GM18499 (cell line): ENCODE measurements around the gene MRFAP1.
"Not testable (repeated sequence)": the region's sequence is repeated elsewhere in the genome, so short reads cannot be mapped to it uniquely, and the experiment has no call there.

ENCODE experiments used
- ATAC-seq: cut with Tn5 transposase; IDR thresholded peaks from one replicate; pipeline ENCODE4 v1.9.1; 2021; ENCODE audit warnings: moderate number of reproducible peaks; ENCODE audit not compliant: insufficient read depth, unreplicated experiment

MRFAP1 gene

GRCh38 chr4:6662591-6662990, 22.1 kb downstream of the MRFAP1 start:
- ATAC-seq, result no peak

DNA sequence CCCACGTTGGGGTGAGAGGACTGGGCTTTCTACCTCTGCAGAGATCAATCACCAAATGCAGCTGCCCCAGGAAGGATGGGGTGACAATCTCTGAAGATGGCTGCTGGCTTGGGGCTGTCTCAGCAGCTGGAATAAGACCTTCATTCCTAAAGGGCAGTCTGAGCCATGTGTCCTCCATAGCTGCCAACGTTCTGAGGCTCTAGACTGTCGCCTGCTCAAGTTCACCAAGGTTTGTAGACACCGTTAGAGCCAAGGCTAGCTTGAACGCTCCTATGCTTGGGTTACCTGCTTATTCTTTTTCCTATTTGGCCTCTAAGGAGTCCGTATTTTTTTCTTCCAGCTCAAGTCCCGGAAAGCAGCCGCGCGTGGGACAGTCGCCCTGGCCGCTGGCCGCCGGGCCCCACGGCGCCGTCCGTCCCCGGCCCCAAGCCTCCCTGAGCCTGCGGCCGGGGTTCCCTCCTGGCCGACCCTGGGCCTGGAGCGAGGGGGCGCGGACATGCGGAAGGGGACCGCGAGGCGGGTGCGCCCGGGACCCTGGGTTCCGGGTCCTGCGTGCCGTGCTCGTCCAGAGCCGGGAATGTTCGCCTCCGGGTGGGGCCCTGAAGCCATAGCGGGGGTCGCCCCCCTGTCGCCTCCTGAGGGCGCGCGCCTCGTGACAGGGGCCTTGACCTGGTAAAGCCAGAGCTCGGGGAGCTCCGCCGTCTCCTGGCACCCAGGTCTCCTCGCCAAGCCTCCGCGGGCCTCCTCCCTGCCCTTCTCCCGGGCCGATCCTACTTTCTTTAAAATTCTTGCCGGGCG, 23.3 kb downstream of the MRFAP1 start:
- no peak for ATAC-seq

- ATAC-seq, result no peak
These were observed 24.8 kb downstream of the MRFAP1 start for GRCh38 chr4:6665320-6665654.

- no peak for ATAC-seq
These were observed 27.9 kb downstream of the MRFAP1 start for GRCh38 chr4:6668391-6668790.

GRCh38 chr4:6671648-6672047, 31.2 kb downstream of the MRFAP1 start:
- ATAC-seq, result no peak

GRCh38 chr4:6672131-6672530, 31.6 kb downstream of the MRFAP1 start:
- ATAC-seq, result no peak

DNA sequence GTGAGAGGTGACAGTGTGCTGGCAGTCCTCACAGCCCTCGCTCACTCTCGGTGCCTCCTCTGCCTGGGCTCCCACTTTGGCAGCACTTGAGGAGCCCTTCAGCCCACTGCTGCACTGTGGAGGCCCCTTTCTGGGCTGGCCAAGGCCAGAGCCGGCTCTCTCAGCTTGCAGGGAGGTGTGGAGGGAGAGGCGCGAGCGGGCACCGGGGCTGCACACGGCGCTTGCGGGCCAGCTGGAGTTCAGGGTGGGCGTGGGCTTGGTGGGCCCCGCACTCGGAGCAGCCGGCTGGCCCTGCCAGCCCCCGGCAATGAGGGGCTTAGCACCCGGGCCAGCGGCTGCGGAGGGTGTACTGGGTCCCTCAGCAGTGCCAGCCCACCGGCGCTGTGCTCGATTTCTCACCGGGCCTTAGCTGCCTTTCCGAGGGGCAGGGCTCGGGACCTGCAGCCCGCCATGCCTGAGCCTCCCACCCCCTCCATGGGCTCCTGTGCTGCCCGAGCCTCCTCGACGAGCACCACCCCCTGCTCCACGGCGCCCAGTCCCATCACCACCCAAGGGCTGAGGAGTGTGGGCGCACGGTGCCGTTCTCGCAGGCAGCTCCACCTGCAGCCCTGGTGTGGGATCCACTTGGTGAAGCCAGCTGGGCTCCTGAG, 32.2 kb downstream of the MRFAP1 start:
- ATAC-seq, result not testable (repeated sequence)

GRCh38 chr4:6673191-6673659, 32.7 kb downstream of the MRFAP1 start:
- ATAC-seq, result not testable (repeated sequence)

DNA sequence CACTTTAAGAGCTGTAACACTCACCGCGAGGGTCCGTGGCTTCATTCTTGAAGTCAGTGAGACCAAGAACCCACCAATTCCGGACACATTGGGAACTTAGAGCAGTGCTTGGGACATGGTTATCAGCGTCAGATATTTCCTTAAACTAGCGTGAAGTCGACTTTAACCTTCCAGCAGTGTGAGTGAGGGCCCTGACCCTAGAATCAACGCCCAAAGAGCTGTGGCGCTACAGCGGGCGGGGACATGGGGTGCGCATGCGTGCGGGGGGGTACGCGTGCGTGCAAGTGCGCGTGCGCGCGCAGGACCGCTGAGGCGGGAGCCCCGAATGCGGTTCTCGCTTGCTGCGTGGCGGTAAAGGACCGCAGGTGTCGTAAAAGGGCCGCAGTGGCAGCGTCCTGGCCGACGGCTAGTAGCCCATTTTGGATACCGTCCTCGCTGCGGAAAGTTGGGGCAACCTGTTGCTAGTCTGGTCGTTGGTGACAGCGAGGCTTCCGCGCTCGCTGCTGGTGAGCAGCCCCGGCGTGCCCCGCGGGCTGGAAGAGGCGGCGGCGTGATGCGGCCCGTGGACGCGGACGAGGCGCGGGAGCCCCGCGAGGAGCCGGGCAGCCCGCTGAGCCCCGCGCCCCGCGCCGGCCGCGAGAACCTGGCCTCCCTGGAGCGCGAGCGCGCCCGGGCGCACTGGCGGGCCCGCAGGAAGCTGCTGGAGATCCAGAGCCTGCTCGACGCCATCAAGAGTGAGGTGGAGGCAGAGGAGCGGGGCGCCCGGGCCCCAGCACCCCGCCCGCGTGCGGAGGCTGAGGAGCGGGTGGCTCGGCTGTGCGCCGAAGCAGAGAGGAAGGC, 33.4 kb downstream of the MRFAP1 start:
- ATAC-seq, result peak; percentile 44

GRCh38 chr4:6674500-6675149, 34.1 kb downstream of the MRFAP1 start:
- ATAC-seq, result peak; percentile 34

- ATAC-seq, result no peak
These were observed 36.5 kb downstream of the MRFAP1 start for GRCh38 chr4:6676722-6677558.

DNA sequence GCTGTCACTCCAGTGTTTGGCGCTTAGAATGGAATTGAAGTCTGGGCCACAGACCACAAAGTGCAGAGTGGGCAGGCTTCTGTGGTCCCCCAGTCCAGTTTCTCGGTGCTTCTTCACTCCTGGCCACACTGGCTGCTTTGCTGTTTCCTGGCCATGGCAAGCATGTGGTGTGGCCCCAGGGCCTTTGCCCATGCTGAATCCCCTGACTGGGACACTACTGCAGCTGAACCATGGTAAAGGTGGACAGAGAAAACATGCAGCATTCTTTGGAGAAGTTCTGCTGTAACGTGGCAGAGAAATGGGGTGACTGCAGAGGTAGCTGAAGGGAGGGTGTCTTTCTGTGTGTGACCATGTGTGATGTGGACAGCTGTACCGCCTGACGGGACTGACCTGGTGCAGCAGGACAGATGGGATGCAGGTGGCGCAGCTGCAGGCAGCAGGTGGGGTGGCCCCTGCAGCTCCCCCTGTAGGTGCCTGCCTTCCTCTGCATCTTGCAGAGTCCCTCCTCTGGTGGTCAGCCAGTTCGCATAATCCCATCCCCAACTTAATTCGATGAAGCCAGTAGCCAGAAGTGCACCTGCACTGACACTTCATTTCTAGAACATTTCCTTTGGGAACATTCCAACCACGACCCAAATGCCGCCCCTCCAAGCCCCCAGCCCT, 40.0 kb downstream of the MRFAP1 start:
- no peak for ATAC-seq

GRCh38 chr4:6681191-6681590, 40.7 kb downstream of the MRFAP1 start:
- no peak for ATAC-seq

GRCh38 chr4:6682862-6683590, 42.5 kb downstream of the MRFAP1 start:
- no peak for ATAC-seq

- ATAC-seq, result no peak
These were observed 44.2 kb downstream of the MRFAP1 start for GRCh38 chr4:6684656-6685055.

DNA sequence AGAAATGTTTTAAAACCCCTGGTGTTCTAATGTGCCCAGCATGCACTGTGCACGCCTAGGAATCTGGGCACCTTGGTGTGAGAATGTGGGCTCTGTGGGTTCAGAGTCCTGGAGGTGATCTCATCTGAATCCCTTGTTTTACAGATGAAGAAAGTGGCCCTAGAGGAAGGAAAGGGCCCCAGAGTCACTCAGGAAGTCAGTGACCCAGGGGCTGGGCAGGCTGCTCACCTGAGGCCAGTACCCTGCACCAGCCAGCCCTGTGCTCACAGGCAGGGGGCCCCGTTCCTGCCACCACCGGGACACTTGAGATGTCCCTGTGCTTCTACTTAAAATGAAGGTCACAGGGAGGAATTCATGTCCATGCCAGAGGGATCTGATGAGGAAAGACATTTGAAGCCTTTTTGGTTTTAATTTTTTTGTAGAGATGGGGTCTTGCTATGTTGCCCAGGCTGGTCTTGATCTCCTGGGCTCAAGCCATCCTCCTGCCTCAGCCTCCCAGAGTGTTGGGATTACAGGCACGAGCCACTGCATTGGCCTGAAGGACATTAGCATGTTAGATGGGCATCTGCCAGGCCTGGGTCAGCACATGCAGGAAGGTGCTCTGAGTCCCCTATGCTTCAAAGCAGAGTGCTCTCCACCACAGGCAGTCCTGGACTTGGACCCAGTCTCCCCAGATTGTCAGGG, 45.8 kb downstream of the MRFAP1 start:
- ATAC-seq, result no peak

GRCh38 chr4:6687947-6688878, 47.7 kb downstream of the MRFAP1 start:
- ATAC-seq, result no peak
